CD8-positive, alpha-beta memory T cell (primary cell): ENCODE data around the gene CHD9NB. TPM values are rescaled to one million over a fixed set of nuclear protein-coding genes. Genes with fewer than 3 reads are reported as not detected.
A peak's percentile ranks its signal among the peaks of the same experiment; 100 is the strongest.
"Not testable (repeated sequence)": the region's sequence is repeated elsewhere in the genome, so short reads cannot be mapped to it uniquely, and the experiment has no call there.

ENCODE experiments used
- CTCF ChIA-PET: fragments of 350-600 bp; sonication (Branson Sonifier 250); formaldehyde crosslinking; loops from one replicate; lab custom pipeline; 2021; ENCODE audit warnings: antibody characterized with exemption; lab: Charles Lee
- POLR2A ChIA-PET: fragments of 350-600 bp; sonication (Branson Sonifier 250); formaldehyde crosslinking; loops from one replicate; lab custom pipeline; 2021; ENCODE audit warnings: antibody characterized with exemption; lab: Charles Lee
- DNase-seq, 5 donors: peaks; one replicate each; pipeline versions ENCODE4 v3.0.0 to v3.0.0-alpha.2; 2020 to 2022; ENCODE audit warnings: mixed read lengths in 1 of 5
- H3K27ac ChIP-seq: one replicate; pipeline ENCODE4 v1.7.0; 2013; ENCODE audit warnings: low read depth, mild to moderate bottlenecking, low read length, moderate library complexity
- H3K27me3 ChIP-seq: 2 replicates; pipeline ENCODE4 v1.7.0; 2013; ENCODE audit warnings: low read length, mild to moderate bottlenecking; ENCODE audit not compliant: insufficient read depth, poor library complexity, severe bottlenecking
- H3K36me3 ChIP-seq: 2 replicates; pipeline ENCODE4 v1.7.0; 2013; ENCODE audit warnings: mild to moderate bottlenecking, low read length, moderate library complexity; ENCODE audit not compliant: insufficient read depth
- H3K4me1 ChIP-seq: 2 replicates; pipeline ENCODE4 v1.7.0; 2013; ENCODE audit warnings: mild to moderate bottlenecking, low read length, moderate library complexity; ENCODE audit not compliant: insufficient read depth
- H3K4me3 ChIP-seq: 2 replicates; pipeline ENCODE4 v1.7.0; 2013; ENCODE audit warnings: mild to moderate bottlenecking, low read length
- H3K9me3 ChIP-seq: 2 replicates; pipeline ENCODE4 v1.7.0; 2013; ENCODE audit warnings: mild to moderate bottlenecking, low read length
- H3K27ac Mint-ChIP-seq, 8 donors: one replicate each; pipeline ENCODE4 v1.8.0; 2020 to 2021; ENCODE audit warnings: mixed read lengths in 8 of 8, mild to moderate bottlenecking in 6 of 8, inconsistent platforms in 3 of 8, moderate library complexity in 3 of 8
- H3K27me3 Mint-ChIP-seq, 2 donors: one replicate each; pipeline ENCODE4 v1.8.0; 2020 to 2021; ENCODE audit warnings: mixed read lengths in 2 of 2, mild to moderate bottlenecking in 1 of 2, moderate library complexity in 1 of 2
- H3K36me3 Mint-ChIP-seq, 3 donors: one replicate each; pipeline ENCODE4 v1.8.0; 2020 to 2021; ENCODE audit warnings: mixed read lengths in 3 of 3, inconsistent platforms in 1 of 3, mild to moderate bottlenecking in 1 of 3
- H3K4me1 Mint-ChIP-seq, 3 donors: one replicate each; pipeline ENCODE4 v1.8.0; 2020 to 2021; ENCODE audit warnings: mixed read lengths in 3 of 3, inconsistent platforms in 1 of 3, mild to moderate bottlenecking in 1 of 3
- H3K4me3 Mint-ChIP-seq, 7 donors: one replicate each; pipeline ENCODE4 v1.8.0; 2020 to 2021; ENCODE audit warnings: mixed read lengths in 7 of 7, mild to moderate bottlenecking in 6 of 7, moderate library complexity in 4 of 7, inconsistent platforms in 2 of 7
- H3K9me3 Mint-ChIP-seq, 5 donors: one replicate each; pipeline ENCODE4 v1.8.0; 2020 to 2022; ENCODE audit warnings: mixed read lengths in 5 of 5, mild to moderate bottlenecking in 3 of 5, moderate library complexity in 2 of 5, inconsistent platforms in 1 of 5
- polyA plus RNA-seq: library from polyadenylated mRNA; unstranded; fragments of 300-500 nt; fragmentation: Illumina TruSeq; gene quantifications from one replicate; pipeline ENCODE4 v1.2.3, GENCODE V29; 2021
- total RNA-seq, 2 experiments: library from RNA; stranded (reverse); gene quantifications; one replicate each; pipeline ENCODE4 v1.2.3, GENCODE V29; 2021

CHD9NB gene
- total and polyA plus RNA-seq, 3 experiments from 2014 or later: 0.79 to 1.0 TPM; not detected in 1

DNA sequence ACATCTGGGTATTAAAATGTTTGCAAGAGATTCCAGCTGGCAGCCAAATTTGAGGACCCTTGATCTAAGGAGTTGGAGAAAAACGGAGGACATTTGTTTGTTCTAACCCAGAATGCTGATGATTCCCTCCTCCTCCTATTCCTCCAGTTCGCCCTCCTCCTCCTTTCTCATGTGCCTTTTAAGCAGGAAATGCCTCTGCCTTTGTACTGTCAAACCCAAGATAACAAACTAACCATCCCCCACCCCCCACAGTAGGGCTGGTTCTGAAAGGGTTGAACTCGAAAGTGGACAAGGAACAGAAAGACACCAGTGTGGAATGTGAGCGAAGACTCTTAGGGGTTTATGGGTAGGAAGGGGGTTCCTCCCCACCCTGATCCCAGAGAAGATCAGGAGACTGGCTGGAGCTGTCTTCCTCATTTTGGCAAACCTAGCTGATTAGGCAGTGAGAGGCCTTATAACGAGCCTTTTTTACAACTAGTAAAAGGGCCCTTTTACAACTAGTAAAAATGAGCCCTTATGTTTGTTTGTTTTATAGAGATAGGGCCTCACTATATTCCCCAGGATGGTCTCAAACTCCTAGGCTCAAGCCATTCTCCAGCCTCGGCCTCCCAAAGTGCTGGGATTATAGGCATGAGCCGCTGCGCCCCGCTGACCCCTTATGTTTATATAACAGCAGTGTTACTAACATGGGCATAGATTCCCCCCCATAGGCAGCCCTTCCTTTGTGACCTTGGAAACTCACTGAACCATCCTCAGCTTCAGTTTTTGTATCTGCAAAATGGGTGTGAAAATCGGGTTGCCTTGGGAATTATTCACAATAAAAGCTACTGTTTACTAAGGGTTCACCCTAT lies 3.1 kb upstream of the CHD9NB start:
- Histone ChIP-seq H3K27ac (peak overlapping the region; percentile 76), H3K4me3 (peak overlapping the region; percentile 94), H3K27me3 (no peaks in the 10 kb centered on the region), H3K4me1 (peaks cover 19% of the 10 kb centered on the region), H3K9me3 (no peaks in the 10 kb centered on the region), H3K36me3 (no peaks in the 10 kb centered on the region)
- DNase-seq: peak in 1 of 5 donors; percentile 5
- no peaks in the 10 kb centered on the region for H3K27me3 Mint-ChIP-seq
- POLR2A ChIA-PET: interaction anchor here (0.6 to 1.5 kb wide), 3 partner anchors 44 to 378 kb away, joined by 3 to 7 read pairs (median 3); no protein-coding TSS in a partner anchor
- peak overlapping the region; percentile 44 to 95 (median 90) for H3K27ac Mint-ChIP-seq
- H3K36me3 Mint-ChIP-seq: peaks cover 0 to 2% (median 0%) of the 10 kb centered on the region in 3 donors
- no peaks in the 10 kb centered on the region for H3K9me3 Mint-ChIP-seq
- H3K4me3 Mint-ChIP-seq: peak overlapping the region; percentile 82 to 96 (median 90)
- H3K4me1 Mint-ChIP-seq: peaks cover 34 to 45% (median 39%) of the 10 kb centered on the region in 3 donors
- CTCF ChIA-PET: interaction anchor here (0.6 to 7.0 kb wide), 42 partner anchors 9 to 453 kb away, joined by 3 to 113 read pairs (median 5); no protein-coding TSS in a partner anchor

DNA sequence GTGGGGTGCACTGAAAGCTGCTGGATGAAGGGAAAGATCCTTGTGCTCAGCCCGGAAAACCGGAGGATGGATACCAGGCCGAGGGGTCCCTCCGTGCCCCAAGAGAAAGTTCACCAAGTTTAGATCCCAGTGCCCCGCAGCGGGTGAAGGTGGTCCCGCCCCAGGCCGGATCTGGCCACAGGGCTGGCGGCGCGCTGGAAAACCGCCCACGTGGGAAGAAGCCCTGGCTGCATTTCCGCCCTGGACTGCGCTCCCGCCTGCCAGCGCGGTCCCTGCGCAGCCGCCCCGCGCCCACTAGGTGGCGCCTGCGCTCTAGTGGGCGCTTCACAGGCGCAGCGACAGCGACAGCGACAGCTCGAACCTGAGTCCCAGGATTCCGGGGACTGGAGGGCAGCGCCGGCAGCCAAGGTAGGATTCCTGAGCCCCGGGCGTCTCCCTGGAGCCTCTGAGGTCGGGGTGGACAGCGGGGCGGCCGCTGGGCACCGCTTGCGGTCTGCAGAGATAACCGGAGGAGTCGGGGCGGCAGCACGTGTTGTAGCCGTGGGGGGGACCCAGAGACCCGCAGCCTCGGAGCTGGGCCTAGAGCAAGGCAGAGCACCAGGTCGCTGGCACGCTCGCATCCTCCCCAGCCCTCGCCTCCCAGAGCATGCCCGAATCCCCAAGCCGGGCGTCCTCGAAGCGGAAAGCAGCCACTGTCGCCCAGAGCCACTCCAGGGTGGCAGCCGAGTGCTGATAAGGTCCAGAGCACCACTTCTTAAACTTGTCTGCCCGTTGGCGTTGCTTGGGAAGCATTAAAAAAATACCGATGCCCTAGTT lies 2.2 kb upstream of the CHD9NB start, which contains the start of gene CHD9:
CHD9 (plus strand) TSS at position 322 of the 816 bp plus-strand sequence. CDS start 101,099 bp downstream, outside the sequence.
- peaks cover 19% of the 10 kb centered on the region for H3K4me1 ChIP-seq
- peak within 1 kb of the TSS; percentile 94 for H3K4me3 ChIP-seq
- Mint-ChIP-seq H3K9me3 (no peaks in the 10 kb centered on the region), H3K4me3 (peak within 1 kb of the TSS; percentile 82 to 96 (median 90)), H3K27ac (peak within 1 kb of the TSS; percentile 44 to 95 (median 90)), H3K36me3 (peaks cover 0 to 2% (median 0%) of the 10 kb centered on the region in 3 donors), H3K27me3 (no peaks in the 10 kb centered on the region), H3K4me1 (peaks cover 34 to 45% (median 39%) of the 10 kb centered on the region in 3 donors)
- ChIA-PET POLR2A (interaction anchor here (1.2 to 1.5 kb wide), 2 partner anchors 45 to 379 kb away, joined by 3 to 7 read pairs; no protein-coding TSS in a partner anchor), CTCF (interaction anchor here (0.6 to 7.0 kb wide), 55 partner anchors 8 to 481 kb away, joined by 3 to 113 read pairs (median 4); no protein-coding TSS in a partner anchor)
- H3K27ac ChIP-seq: peak within 1 kb of the TSS; percentile 76
- no peaks in the 10 kb centered on the region for H3K27me3 ChIP-seq
- H3K9me3 ChIP-seq: no peaks in the 10 kb centered on the region
- peak; percentile 66 to 81 (median 79) for DNase-seq
- H3K36me3 ChIP-seq: no peaks in the 10 kb centered on the region

DNA sequence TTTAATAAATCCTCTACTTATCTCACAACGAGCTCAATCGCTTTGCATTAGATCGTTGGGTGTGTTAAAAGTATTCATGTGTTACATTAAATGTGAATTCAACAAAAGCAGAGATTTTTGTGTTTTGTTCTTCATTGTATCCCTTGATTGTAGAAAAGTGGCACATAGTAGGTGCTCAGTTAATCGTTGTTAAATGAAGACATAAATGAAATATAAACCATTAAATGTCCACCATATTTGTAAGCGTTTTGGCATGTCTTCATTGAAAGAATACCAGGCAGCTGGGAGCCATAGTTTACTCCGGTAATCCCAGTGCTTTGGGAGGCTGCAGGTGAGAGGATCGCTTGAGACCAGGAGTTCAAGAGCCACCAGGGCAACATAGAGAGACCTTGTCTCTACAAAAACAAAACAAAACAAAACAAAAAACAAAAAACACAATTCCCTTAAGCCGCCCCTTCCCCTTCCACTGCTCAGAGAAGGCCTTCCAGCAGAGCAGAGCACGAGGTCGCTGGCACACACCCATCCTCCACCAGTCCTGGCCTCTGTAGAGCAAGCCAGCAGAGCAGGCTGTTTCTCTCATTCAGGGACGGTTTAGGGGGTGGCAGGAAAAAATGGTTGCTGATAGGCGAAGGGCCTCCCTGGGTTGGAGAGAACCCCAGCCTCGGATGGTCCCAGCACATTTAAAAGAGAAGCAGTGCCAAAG lies 1.4 kb upstream of the CHD9NB start:
- Histone ChIP-seq H3K27me3 (no peaks in the 10 kb centered on the region), H3K36me3 (no peaks in the 10 kb centered on the region), H3K4me1 (peaks cover 19% of the 10 kb centered on the region), H3K4me3 (peak overlapping the region; percentile 94), H3K9me3 (no peaks in the 10 kb centered on the region), H3K27ac (peak overlapping the region; percentile 76)
- Mint-ChIP-seq H3K36me3 (peaks cover 0 to 2% (median 0%) of the 10 kb centered on the region in 3 donors), H3K4me3 (peak overlapping the region; percentile 82 to 96 (median 90)), H3K27me3 (peaks cover 0 to 3% of the 10 kb centered on the region in 2 donors), H3K27ac (peak overlapping the region; percentile 35 to 89 (median 66)), H3K9me3 (no peaks in the 10 kb centered on the region), H3K4me1 (peaks cover 33 to 44% (median 38%) of the 10 kb centered on the region in 3 donors)
- DNase-seq: no peak
- POLR2A ChIA-PET: interaction anchor here (1.2 kb wide), 1 partner anchor 45 kb away, joined by 7 read pairs; no protein-coding TSS in a partner anchor
- CTCF ChIA-PET: interaction anchor here (0.9 to 7.0 kb wide), 37 partner anchors 13 to 481 kb away, joined by 3 to 113 read pairs (median 5); no protein-coding TSS in a partner anchor

DNA sequence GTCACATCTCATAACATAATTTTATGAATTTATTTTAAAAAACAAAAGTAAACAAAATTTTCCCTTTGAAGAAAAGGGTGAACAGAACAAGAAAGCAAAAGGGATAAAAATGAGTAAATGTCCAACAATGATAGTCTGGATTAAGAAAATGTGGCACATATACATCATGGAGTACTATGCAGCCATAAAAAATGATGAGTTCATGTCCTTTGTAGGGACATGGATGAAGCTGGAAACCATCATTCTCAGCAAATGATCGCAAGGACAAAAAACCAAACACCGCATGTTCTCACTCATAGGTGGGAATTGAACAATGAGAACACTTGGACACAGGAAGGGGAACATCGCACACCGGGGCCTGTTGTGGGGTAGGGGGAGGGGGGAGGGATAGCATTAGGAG lies 1.4 kb downstream of the CHD9NB start:
- H3K4me3 ChIP-seq, H3K4me3 Mint-ChIP-seq, DNase-seq, H3K27ac Mint-ChIP-seq, H3K36me3 ChIP-seq, POLR2A ChIA-PET, H3K9me3 Mint-ChIP-seq, H3K27ac ChIP-seq, H3K27me3 ChIP-seq, H3K36me3 Mint-ChIP-seq, H3K9me3 ChIP-seq: not testable (repeated sequence)
- peaks cover 15% of the 10 kb centered on the region for H3K4me1 ChIP-seq
- CTCF ChIA-PET: interaction anchor here (1.0 kb wide), 1 partner anchor 233 kb away, joined by 3 read pairs; no protein-coding TSS in a partner anchor
- H3K27me3 Mint-ChIP-seq: peaks cover 4 to 13% of the 10 kb centered on the region in 2 donors
- H3K4me1 Mint-ChIP-seq: peaks cover 13 to 18% (median 17%) of the 10 kb centered on the region in 3 donors

DNA sequence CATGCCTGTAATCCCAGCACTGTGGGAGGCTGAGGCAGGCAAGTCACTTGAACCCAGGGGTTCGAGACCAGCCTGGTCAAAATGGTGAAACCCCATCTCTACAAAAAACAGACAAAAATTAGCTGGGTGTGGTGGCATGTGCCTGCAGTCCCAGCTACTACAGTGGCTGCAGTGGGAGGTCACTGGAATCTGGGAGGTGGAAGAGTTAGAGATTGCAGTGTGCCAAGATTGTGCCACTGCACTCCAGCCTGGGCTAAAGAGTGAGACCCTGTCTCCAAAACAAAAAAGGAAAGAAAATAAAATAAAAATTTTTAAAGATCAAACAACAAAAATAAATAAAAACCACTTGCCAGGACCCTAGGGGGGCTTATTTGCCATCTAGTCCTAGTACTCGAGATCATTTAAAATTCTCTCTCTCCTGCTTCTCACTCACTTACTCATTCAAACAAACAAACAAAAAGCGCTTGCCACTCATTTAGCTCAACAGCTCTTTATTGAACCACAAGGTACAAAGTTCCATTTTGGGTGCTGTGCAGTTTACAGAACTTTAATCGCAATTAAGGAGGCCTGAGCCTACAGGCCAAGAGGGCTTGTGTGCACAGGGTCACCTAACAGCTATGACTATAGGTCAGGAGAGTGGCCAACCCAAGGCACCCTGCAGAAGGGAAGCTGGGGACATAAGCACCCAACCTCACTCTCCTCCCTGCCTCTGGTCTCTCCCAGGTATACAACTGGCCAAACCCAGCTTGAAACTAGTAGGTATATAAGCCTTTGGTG lies 4.4 kb downstream of the CHD9NB start:
- ChIA-PET CTCF (no interaction called here), POLR2A (no interaction called here)
- no peak overlapping the region for H3K4me3 Mint-ChIP-seq

DNA sequence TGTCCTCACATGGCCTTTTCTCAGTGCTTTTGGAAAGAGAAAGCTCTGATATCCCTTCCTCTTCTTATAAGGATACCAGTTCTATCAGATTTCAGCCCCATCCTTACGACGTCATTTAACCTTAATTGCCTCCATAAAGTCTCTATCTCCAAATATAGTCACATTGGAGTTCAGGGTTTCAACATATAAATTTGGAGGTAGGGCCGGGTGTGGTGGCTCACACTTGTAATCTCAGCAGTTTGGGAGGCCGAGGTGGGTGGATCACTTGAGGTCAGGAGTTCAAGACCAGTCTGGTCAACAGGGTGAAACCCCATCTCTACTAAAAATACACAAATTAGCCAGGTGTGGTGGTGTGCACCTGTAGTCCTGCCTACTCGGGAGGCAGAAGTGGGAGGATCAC lies 5.2 kb downstream of the CHD9NB start:
- H3K27me3 ChIP-seq, H3K4me3 Mint-ChIP-seq, H3K27ac Mint-ChIP-seq, H3K36me3 ChIP-seq, CTCF ChIA-PET, H3K27ac ChIP-seq, H3K4me1 Mint-ChIP-seq, H3K4me3 ChIP-seq, POLR2A ChIA-PET, H3K36me3 Mint-ChIP-seq, H3K9me3 ChIP-seq, DNase-seq, H3K9me3 Mint-ChIP-seq, H3K4me1 ChIP-seq: not testable (repeated sequence)
- peaks cover 10 to 43% of the 10 kb centered on the region in 2 donors for H3K27me3 Mint-ChIP-seq

More for the DNA sequence above, 4.4 kb downstream of the CHD9NB start:
- Mint-ChIP-seq H3K36me3 (no peaks in the 10 kb centered on the region), H3K27me3 (peaks cover 10 to 36% of the 10 kb centered on the region in 2 donors), H3K27ac (peak overlapping the region in 2 of 8 donors; percentile 47 to 75), H3K4me1 (no peaks in the 10 kb centered on the region), H3K9me3 (no peaks in the 10 kb centered on the region)
- Histone ChIP-seq H3K36me3 (no peaks in the 10 kb centered on the region), H3K27ac (no peak overlapping the region), H3K4me1 (no peaks in the 10 kb centered on the region), H3K27me3 (no peaks in the 10 kb centered on the region), H3K4me3 (no peak overlapping the region), H3K9me3 (no peaks in the 10 kb centered on the region)
- DNase-seq: no peak
